Endothelial cell of umbilical vein (primary cell): ENCODE results near the gene SLC27A2. TPM values are rescaled to one million over a fixed set of nuclear protein-coding genes. Genes with fewer than 3 reads are reported as not detected.
A peak's percentile ranks its signal among the peaks of the same experiment; 100 is the strongest.

Experiments
- BruUV-seq: library from RNA; stranded (reverse); fragments of 400-500 nt; replicated peaks from 2 replicates; lab custom pipeline; 2021; lab: Mats Ljungman, UMichigan
- CTCF ChIA-PET: fragments of 300-600, 350-600 bp; sonication (Branson Sonifier 250); formaldehyde crosslinking; loops from one replicate; lab custom pipeline; 2021; ENCODE audit warnings: antibody characterized with exemption, inconsistent platforms; lab: Charles Lee
- POLR2A ChIA-PET: fragments of 300-600, 350-600 bp; sonication (Branson Sonifier 250); formaldehyde crosslinking; loops from one replicate; lab custom pipeline; 2021; ENCODE audit warnings: antibody characterized with exemption, inconsistent platforms; lab: Charles Lee
- DNase-seq: peaks from one replicate; pipeline ENCODE4 v3.0.0-alpha.2; 2011; ENCODE audit warnings: low read depth, low spot score
- FAIRE-seq: peaks from 2 replicates; lab custom pipeline; 2011; peaks lifted over from hg19 to GRCh38; lab: Jason Lieb, UNC
- H2AFZ ChIP-seq: 2 replicates; pipeline ENCODE4 v1.6.0; 2012; ENCODE audit warnings: low read depth, low read length, control low read depth, inconsistent platforms
- H3K27ac ChIP-seq: 2 replicates; pipeline ENCODE4 v1.5.1; 2011; ENCODE audit warnings: low read depth, mild to moderate bottlenecking, control low read depth, low read length, moderate library complexity; ENCODE audit not compliant: insufficient read depth
- H3K27me3 ChIP-seq, 2 experiments: 2 replicates each; pipeline versions ENCODE4 v1.6.0 to v1.6.1; 2011; ENCODE audit warnings: low read length in 2 of 2, mixed read lengths in 1 of 2; ENCODE audit not compliant: control insufficient read depth in 2 of 2, insufficient read depth in 2 of 2
- H3K36me3 ChIP-seq, 2 experiments: 2 replicates in 1 of 2; 3 replicates in 1 of 2; pipeline ENCODE4 v1.5.1; 2011; ENCODE audit warnings: low read length in 2 of 2, mild to moderate bottlenecking in 1 of 2, moderate library complexity in 1 of 2; ENCODE audit not compliant: control insufficient read depth in 2 of 2, insufficient read depth in 2 of 2; ENCODE audit errors: extremely low read depth in 1 of 2
- H3K4me1 ChIP-seq: 3 replicates; pipeline ENCODE4 v1.5.1; 2011; ENCODE audit warnings: mild to moderate bottlenecking, low read length; ENCODE audit not compliant: control insufficient read depth, insufficient read depth; ENCODE audit errors: extremely low read depth
- H3K4me2 ChIP-seq: 2 replicates; pipeline ENCODE4 v1.6.1; 2011; ENCODE audit warnings: low read length, control low read depth, mixed read lengths; ENCODE audit not compliant: insufficient read depth
- H3K4me3 ChIP-seq, 3 experiments: fragments of 200-600 bp in 1 of 3; sonication (generic), shearing (Covaris generic) in 1 of 3; replicated peaks in 1 of 3; 2 replicates each; pipeline ENCODE4 v1.5.1; 2011 to 2016; ENCODE audit warnings: control low read depth in 3 of 3, low read length in 3 of 3, mild to moderate bottlenecking in 2 of 3, inconsistent platforms in 1 of 3, low read depth in 1 of 3, moderate library complexity in 1 of 3; ENCODE audit not compliant: insufficient read depth in 1 of 3
- H3K79me2 ChIP-seq: 2 replicates; pipeline ENCODE4 v1.6.0; 2012; ENCODE audit warnings: low read length, inconsistent platforms; ENCODE audit not compliant: control insufficient read depth, insufficient read depth
- H3K9ac ChIP-seq: replicated peaks from 2 replicates; pipeline ENCODE3; 2011; ENCODE audit warnings: low read length, control low read depth; ENCODE audit not compliant: insufficient read depth; ENCODE audit errors: extremely low read depth
- H3K9me1 ChIP-seq: replicated peaks from 3 replicates; pipeline ENCODE4 v1.6.0; 2011; ENCODE audit warnings: mild to moderate bottlenecking, low read length; ENCODE audit not compliant: control insufficient read depth, insufficient read depth; ENCODE audit errors: extremely low read depth
- H3K9me3 ChIP-seq: replicated peaks from 2 replicates; pipeline ENCODE4 v1.5.1; 2012; ENCODE audit warnings: low read length, inconsistent platforms; ENCODE audit not compliant: control insufficient read depth, insufficient read depth
- H4K20me1 ChIP-seq: replicated peaks from 2 replicates; pipeline ENCODE3; 2011; ENCODE audit warnings: mild to moderate bottlenecking, low read length; ENCODE audit not compliant: control insufficient read depth, insufficient read depth; ENCODE audit errors: extremely low read depth
- EZH2 ChIP-seq: IDR thresholded peaks from 2 replicates; pipeline ENCODE4 v1.6.1; 2012; ENCODE audit warnings: borderline replicate concordance, low read depth, mild to moderate bottlenecking, moderate library complexity, low read length, inconsistent platforms; ENCODE audit not compliant: severe bottlenecking
- FOS ChIP-seq: IDR thresholded peaks from 2 replicates; pipeline ENCODE4 v1.6.1; 2011; ENCODE audit warnings: mild to moderate bottlenecking, low read length, moderate library complexity, borderline replicate concordance; ENCODE audit not compliant: insufficient read depth
- GATA2 ChIP-seq: IDR thresholded peaks from 2 replicates; pipeline ENCODE4 v1.7.0; 2011; ENCODE audit warnings: low read depth, mild to moderate bottlenecking, moderate library complexity, mixed read lengths, low read length; ENCODE audit not compliant: insufficient read length, insufficient read depth
- JUN ChIP-seq: IDR thresholded peaks from 2 replicates; pipeline ENCODE4 v1.6.1; 2011; ENCODE audit warnings: borderline replicate concordance, low read depth; ENCODE audit not compliant: insufficient read length, insufficient read depth
- MYC ChIP-seq: IDR thresholded peaks from one replicate; pipeline ENCODE4 v1.6.1; 2011; ENCODE audit warnings: mild to moderate bottlenecking, low read depth, low read length
- POLR2A ChIP-seq: IDR thresholded peaks from 2 replicates; pipeline ENCODE4 v1.6.1; 2012; ENCODE audit warnings: low read depth, mild to moderate bottlenecking, control low read depth, low read length
- POLR2AphosphoS5 ChIP-seq: IDR thresholded peaks from 2 replicates; pipeline ENCODE4 v1.6.1; 2012; ENCODE audit warnings: low read depth, mild to moderate bottlenecking, control low read depth, low read length, moderate library complexity; ENCODE audit not compliant: insufficient read depth
- dilution Hi-C: fragments of 300-500 bp; cut with MboI; formaldehyde crosslinking; loops from one replicate; pipeline ENCODE4 v1.15.0; 2019; ENCODE audit warnings: low sequenced_read_pairs; ENCODE audit not compliant: extremely low pct_ligation_motif_present
- intact Hi-C: fragments of 100-400 bp; cut with micrococcal nuclease; formaldehyde crosslinking; loops from one replicate; pipeline ENCODE4 v1.10.0; 2022
- polyA plus RNA-seq, 4 experiments: library from polyadenylated mRNA; depleted of rRNA in 3 of 4; stranded (reverse) in 3 of 4; unstranded in 1 of 4; fragments of >200 nt; gene quantifications; 2 replicates each; pipeline versions ENCODE4 v1.2.1 to v1.2.3, GENCODE V29; 2011 to 2012; ENCODE audit warnings: missing spikeins in 1 of 4
- total RNA-seq: library from RNA; stranded (reverse); gene quantifications from 2 replicates; pipeline ENCODE4 v1.2.3, GENCODE V29; 2021
- TF ChIP-seq, protein P1 (sequence below): IDR thresholded peaks from 2 replicates; pipeline ENCODE4 v1.6.1; 2011; ENCODE audit not compliant: insufficient read depth, insufficient read length
- TF ChIP-seq, protein P2 (sequence below), 2 donors: IDR thresholded peaks; 1 replicate in 1 of 2; 2 replicates in 1 of 2; pipeline ENCODE4 v1.5.1; 2011; ENCODE audit warnings: low read length in 2 of 2, mild to moderate bottlenecking in 2 of 2, moderate library complexity in 2 of 2, control low read depth in 1 of 2, inconsistent platforms in 1 of 2, low read depth in 1 of 2; ENCODE audit not compliant: insufficient read depth in 1 of 2; ENCODE audit errors: extremely low read depth in 1 of 2

Gene SLC27A2
- total and polyA plus RNA-seq, 2 donors (not counting 3 experiments of a cell fraction or from before 2014, with no cell fraction given): not detected

DNA sequence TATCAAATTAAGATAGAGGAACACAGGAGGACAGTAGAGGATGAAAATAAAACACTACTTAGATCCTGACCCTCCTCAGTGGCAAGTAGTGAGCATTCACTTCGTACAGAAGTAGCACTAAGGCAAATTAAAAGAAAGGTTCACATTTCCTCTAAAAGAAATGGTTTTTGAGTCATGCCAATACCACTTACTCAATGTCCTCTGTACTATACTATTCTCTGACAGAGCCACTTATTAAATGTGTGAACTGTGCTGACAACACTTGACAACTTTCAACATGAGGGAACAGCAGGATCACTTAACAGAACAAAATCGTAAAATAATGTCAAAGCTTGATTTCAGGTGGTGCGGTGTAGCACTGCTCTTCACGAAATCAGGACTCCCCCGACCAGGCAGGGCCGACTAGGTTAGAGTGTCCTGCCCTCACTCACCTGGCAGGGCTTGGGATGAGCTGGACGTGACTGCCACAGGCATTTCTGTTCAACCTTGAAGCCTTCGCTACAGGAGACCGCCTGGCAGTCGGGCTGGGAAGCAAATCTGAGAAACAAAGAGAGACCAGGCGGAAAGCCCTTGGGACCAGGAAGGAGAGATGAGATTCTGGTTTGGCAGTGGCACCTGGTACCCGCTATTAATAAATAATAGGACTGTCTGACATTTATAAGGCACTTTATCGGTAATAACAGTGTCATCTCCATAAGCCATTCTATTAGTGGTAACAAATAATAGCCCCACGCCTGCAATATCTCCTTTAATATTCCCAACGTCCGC, 611 bp upstream of the SLC27A2 start:
- Histone ChIP-seq H3K9me1 (no peaks in the 10 kb centered on the region), H3K79me2 (no peaks in the 10 kb centered on the region), H4K20me1 (no peaks in the 10 kb centered on the region), H3K4me1 (no peaks in the 10 kb centered on the region), H3K36me3 (no peaks in the 10 kb centered on the region), H3K4me3 (no peak overlapping the region), H3K9ac (no peak overlapping the region), H3K4me2 (peak overlapping the region; percentile 59), H3K27ac (no peak overlapping the region), H3K27me3 (peaks cover 20 to 41% of the 10 kb centered on the region in 2 experiments), H2AFZ (peak overlapping the region; percentile 84), H3K9me3 (no peaks in the 10 kb centered on the region)
- FAIRE-seq: no peak
- intact Hi-C loops: no loop called here
- DNase-seq: no peak
- dilution Hi-C loops: no loop called here
- no peak for TF ChIP-seq EZH2
- TF ChIP-seq JUN: no peak
- no peak for TF ChIP-seq FOS
- TF ChIP-seq, protein P1, sequence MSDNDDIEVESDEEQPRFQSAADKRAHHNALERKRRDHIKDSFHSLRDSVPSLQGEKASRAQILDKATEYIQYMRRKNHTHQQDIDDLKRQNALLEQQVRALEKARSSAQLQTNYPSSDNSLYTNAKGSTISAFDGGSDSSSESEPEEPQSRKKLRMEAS: no peak
- no peak for TF ChIP-seq POLR2A
- TF ChIP-seq GATA2: no peak
- no peak for TF ChIP-seq MYC
- TF ChIP-seq, protein P2, sequence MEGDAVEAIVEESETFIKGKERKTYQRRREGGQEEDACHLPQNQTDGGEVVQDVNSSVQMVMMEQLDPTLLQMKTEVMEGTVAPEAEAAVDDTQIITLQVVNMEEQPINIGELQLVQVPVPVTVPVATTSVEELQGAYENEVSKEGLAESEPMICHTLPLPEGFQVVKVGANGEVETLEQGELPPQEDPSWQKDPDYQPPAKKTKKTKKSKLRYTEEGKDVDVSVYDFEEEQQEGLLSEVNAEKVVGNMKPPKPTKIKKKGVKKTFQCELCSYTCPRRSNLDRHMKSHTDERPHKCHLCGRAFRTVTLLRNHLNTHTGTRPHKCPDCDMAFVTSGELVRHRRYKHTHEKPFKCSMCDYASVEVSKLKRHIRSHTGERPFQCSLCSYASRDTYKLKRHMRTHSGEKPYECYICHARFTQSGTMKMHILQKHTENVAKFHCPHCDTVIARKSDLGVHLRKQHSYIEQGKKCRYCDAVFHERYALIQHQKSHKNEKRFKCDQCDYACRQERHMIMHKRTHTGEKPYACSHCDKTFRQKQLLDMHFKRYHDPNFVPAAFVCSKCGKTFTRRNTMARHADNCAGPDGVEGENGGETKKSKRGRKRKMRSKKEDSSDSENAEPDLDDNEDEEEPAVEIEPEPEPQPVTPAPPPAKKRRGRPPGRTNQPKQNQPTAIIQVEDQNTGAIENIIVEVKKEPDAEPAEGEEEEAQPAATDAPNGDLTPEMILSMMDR (IDR thresholded peaks at IDR 0.05; ENCODE audit: extremely low read depth in 1 of 2, insufficient read depth in 1 of 2, low read depth in 1 of 2, low read length in 2 of 2): no peak
- TF ChIP-seq POLR2AphosphoS5: no peak
- POLR2A ChIA-PET: no interaction called here
- BruUV-seq: no TSS peak
- CTCF ChIA-PET: interaction anchor here (1.1 to 2.7 kb wide), 2 partner anchors 9 to 135 kb away, joined by 3 to 9 read pairs; no protein-coding TSS in a partner anchor
